Mesendoderm (in vitro differentiated cells): Measurements from ENCODE around the gene HCFC1R1.

ENCODE experiments used
- DNase-seq: peaks from one replicate; pipeline ENCODE4 v3.0.0; 2013
- H2AK5ac ChIP-seq: 2 replicates; pipeline ENCODE4 v1.6.1; 2013; ENCODE audit warnings: low read length, inconsistent platforms
- H2BK120ac ChIP-seq: 2 replicates; pipeline ENCODE4 v1.6.1; 2013; ENCODE audit warnings: low read depth, mild to moderate bottlenecking, low read length, moderate library complexity, mixed read lengths
- H2BK15ac ChIP-seq: replicated peaks from 2 replicates; pipeline ENCODE4 v1.6.1; 2013; ENCODE audit warnings: low read depth, mild to moderate bottlenecking, moderate library complexity
- H2BK5ac ChIP-seq: 2 replicates; pipeline ENCODE4 v1.6.1; 2013; ENCODE audit warnings: low read length, inconsistent platforms
- H3K18ac ChIP-seq: 2 replicates; pipeline ENCODE4 v1.6.1; 2013; ENCODE audit warnings: mild to moderate bottlenecking, low read length, mixed read lengths
- H3K23ac ChIP-seq: one replicate; pipeline ENCODE4 v1.6.1; 2013; ENCODE audit warnings: low read length
- H3K27ac ChIP-seq: 2 replicates; pipeline ENCODE4 v1.5.1; 2013; ENCODE audit warnings: low read depth, mild to moderate bottlenecking, inconsistent platforms, low read length, moderate library complexity
- H3K27me3 ChIP-seq: 2 replicates; pipeline ENCODE4 v1.6.1; 2013; ENCODE audit warnings: low read length, control low read depth, mild to moderate bottlenecking, inconsistent platforms; ENCODE audit not compliant: insufficient read depth, poor library complexity
- H3K36me3 ChIP-seq: 2 replicates; pipeline ENCODE4 v1.6.1; 2013; ENCODE audit warnings: low read length, inconsistent platforms; ENCODE audit not compliant: control insufficient read depth, insufficient read depth
- H3K4ac ChIP-seq: one replicate; pipeline ENCODE4 v1.6.1; 2013; ENCODE audit warnings: low read depth, mild to moderate bottlenecking, low read length, moderate library complexity
- H3K4me1 ChIP-seq: 2 replicates; pipeline ENCODE4 v1.6.1; 2013; ENCODE audit warnings: low read depth, low read length, inconsistent platforms; ENCODE audit not compliant: control insufficient read depth
- H3K4me2 ChIP-seq: 2 replicates; pipeline ENCODE4 v1.6.1; 2013; ENCODE audit warnings: low read length
- H3K4me3 ChIP-seq: 2 replicates; pipeline ENCODE4 v1.5.1; 2013; ENCODE audit warnings: mild to moderate bottlenecking, low read length
- H3K56ac ChIP-seq: one replicate; pipeline ENCODE4 v1.6.1; 2013; ENCODE audit warnings: low read length
- H3K79me1 ChIP-seq: 2 replicates; pipeline ENCODE4 v1.6.1; 2013; ENCODE audit warnings: low read length, inconsistent platforms
- H3K79me2 ChIP-seq: 2 replicates; pipeline ENCODE4 v1.6.1; 2013; ENCODE audit warnings: mild to moderate bottlenecking, low read length; ENCODE audit not compliant: control insufficient read depth, insufficient read depth
- H3K9ac ChIP-seq: 2 replicates; pipeline ENCODE4 v1.6.1; 2013; ENCODE audit warnings: low read length, inconsistent platforms
- H4K5ac ChIP-seq: one replicate; pipeline ENCODE4 v1.6.1; 2013; ENCODE audit warnings: low read length
- H4K8ac ChIP-seq: one replicate; pipeline ENCODE4 v1.6.1; 2013; ENCODE audit warnings: low read depth, mild to moderate bottlenecking, control low read depth, low read length, moderate library complexity
- WGBS: extraction: QIAGEN DNeasy Blood & Tissue Kit; methylation state at CpG from one replicate; pipeline ENCODE4 v1.1.7; 2013; ENCODE audit warnings: low lambda C conversion rate, missing lambda C conversion rate; ENCODE audit not compliant: insufficient coverage; ENCODE audit errors: extremely low coverage; 5-methylcytosine and 5-hydroxymethylcytosine counted together

The HCFC1R1 gene

DNA sequence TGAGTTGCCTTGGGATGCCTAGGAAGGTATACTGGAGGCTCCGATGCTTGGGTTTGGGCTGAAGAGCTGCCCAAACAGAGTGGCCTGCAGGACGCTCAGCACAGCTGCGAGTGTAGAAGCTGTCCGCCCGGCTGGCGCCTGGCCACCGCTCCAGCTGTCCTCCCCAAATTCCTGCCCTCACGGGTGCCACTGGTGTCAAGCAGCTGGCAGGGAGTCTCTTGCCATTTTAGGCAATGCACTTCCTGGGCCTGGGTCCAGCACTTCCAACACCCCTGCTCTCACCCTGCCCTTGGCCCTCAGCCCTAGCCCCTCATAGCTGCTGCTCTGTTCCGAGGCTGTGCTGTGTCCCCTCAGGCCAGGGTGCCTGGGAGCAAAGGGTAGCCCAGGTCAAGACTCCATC lies 38.3 kb downstream of the HCFC1R1 start:
- Histone ChIP-seq H3K4ac (no peak overlapping the region), H2AK5ac (no peak overlapping the region), H3K79me1 (no peaks in the 10 kb centered on the region), H3K9ac (no peak overlapping the region), H2BK15ac (no peak overlapping the region), H3K4me2 (no peak overlapping the region), H4K5ac (no peak overlapping the region), H3K27me3 (no peaks in the 10 kb centered on the region), H2BK5ac (no peak overlapping the region), H3K27ac (no peak overlapping the region), H2BK120ac (no peak overlapping the region), H3K36me3 (no peaks in the 10 kb centered on the region), H4K8ac (no peak overlapping the region), H3K79me2 (no peaks in the 10 kb centered on the region), H3K56ac (peak overlapping the region; percentile 15), H3K4me3 (no peak overlapping the region), H3K18ac (no peak overlapping the region), H3K23ac (no peak overlapping the region), H3K4me1 (peaks cover 2% of the 10 kb centered on the region)
- WGBS: no CpG with 5 or more reads among the region's 9 CpGs
- DNase-seq: no peak

DNA sequence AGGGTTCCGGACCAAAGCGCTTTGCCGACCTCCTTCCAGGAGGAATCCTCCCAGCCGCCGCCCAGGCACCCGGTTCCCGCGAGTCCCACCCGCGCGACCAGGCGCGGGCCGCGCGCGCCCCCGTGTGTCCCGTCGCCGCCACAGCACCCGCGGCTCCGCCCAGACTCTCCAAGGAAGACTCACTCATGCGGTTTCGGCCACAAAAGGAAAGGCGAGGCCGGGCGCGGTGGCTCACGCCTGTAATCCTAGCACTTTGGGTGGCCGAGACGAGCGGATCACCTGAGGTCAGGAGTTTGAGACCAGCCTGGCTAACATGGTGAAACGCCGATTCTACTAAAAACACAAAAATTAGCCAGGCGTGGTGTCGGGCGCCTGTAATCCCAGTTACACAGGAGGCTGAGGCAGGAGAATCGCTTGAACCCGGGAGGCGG lies 40.0 kb downstream of the HCFC1R1 start:
- WGBS: no CpG with 5 or more reads among the region's 42 CpGs
- Histone ChIP-seq H3K4me2 (no peak overlapping the region), H3K4me3 (no peak overlapping the region)

GRCh38 chr16:2982402-2982801 lies 41.3 kb downstream of the HCFC1R1 start:
- Histone ChIP-seq H3K9ac (no peak overlapping the region), H2AK5ac (no peak overlapping the region), H3K4me3 (no peak overlapping the region), H3K36me3 (peaks cover 2% of the 10 kb centered on the region), H3K79me2 (peaks cover 11% of the 10 kb centered on the region), H3K79me1 (peaks cover 10% of the 10 kb centered on the region), H4K8ac (no peak overlapping the region), H3K56ac (peak overlapping the region; percentile 44), H3K18ac (no peak overlapping the region), H3K4ac (no peak overlapping the region), H3K4me1 (peaks cover 2% of the 10 kb centered on the region), H3K27me3 (no peaks in the 10 kb centered on the region), H4K5ac (no peak overlapping the region), H3K4me2 (no peak overlapping the region), H2BK15ac (no peak overlapping the region), H2BK120ac (no peak overlapping the region), H3K23ac (no peak overlapping the region), H2BK5ac (no peak overlapping the region), H3K27ac (no peak overlapping the region)
- no CpG with 5 or more reads among the region's 5 CpGs for WGBS
- DNase-seq: no peak

More for the DNA sequence above, 40.0 kb downstream of the HCFC1R1 start:
- no peak overlapping the region for H2BK5ac ChIP-seq
- H2BK15ac ChIP-seq: no peak overlapping the region
- no peak overlapping the region for H2AK5ac ChIP-seq
- H3K27me3 ChIP-seq: no peaks in the 10 kb centered on the region
- no peak overlapping the region for H3K4ac ChIP-seq
- no peak overlapping the region for H3K27ac ChIP-seq
- H3K79me1 ChIP-seq: peaks cover 6% of the 10 kb centered on the region
- H4K5ac ChIP-seq: no peak overlapping the region
- H3K9ac ChIP-seq: peak overlapping the region; percentile 42
- H2BK120ac ChIP-seq: no peak overlapping the region
- H3K4me1 ChIP-seq: peaks cover 2% of the 10 kb centered on the region
- no peak overlapping the region for H3K23ac ChIP-seq
- peak; percentile 89 for DNase-seq
- H3K79me2 ChIP-seq: peaks cover 7% of the 10 kb centered on the region
- H3K56ac ChIP-seq: peak overlapping the region; percentile 60
- no peak overlapping the region for H4K8ac ChIP-seq
- no peak overlapping the region for H3K18ac ChIP-seq
- no peaks in the 10 kb centered on the region for H3K36me3 ChIP-seq

GRCh38 chr16:2981899-2982250 lies 41.9 kb downstream of the HCFC1R1 start:
- Histone ChIP-seq H3K79me1 (peaks cover 11% of the 10 kb centered on the region), H3K56ac (peak overlapping the region; percentile 99), H3K4ac (no peak overlapping the region), H3K18ac (peak overlapping the region; percentile 15), H2BK15ac (no peak overlapping the region), H3K23ac (no peak overlapping the region), H3K4me2 (peak overlapping the region; percentile 3), H2BK120ac (no peak overlapping the region), H3K9ac (peak overlapping the region; percentile 97), H3K27ac (peak overlapping the region; percentile 82), H4K5ac (no peak overlapping the region), H3K36me3 (peaks cover 3% of the 10 kb centered on the region), H2AK5ac (no peak overlapping the region), H3K4me1 (peaks cover 2% of the 10 kb centered on the region), H2BK5ac (peak overlapping the region; percentile 40), H4K8ac (no peak overlapping the region), H3K4me3 (no peak overlapping the region), H3K27me3 (no peaks in the 10 kb centered on the region), H3K79me2 (peaks cover 11% of the 10 kb centered on the region)
- WGBS: no CpG with 5 or more reads among the region's 4 CpGs
- DNase-seq: peak; percentile 69

DNA sequence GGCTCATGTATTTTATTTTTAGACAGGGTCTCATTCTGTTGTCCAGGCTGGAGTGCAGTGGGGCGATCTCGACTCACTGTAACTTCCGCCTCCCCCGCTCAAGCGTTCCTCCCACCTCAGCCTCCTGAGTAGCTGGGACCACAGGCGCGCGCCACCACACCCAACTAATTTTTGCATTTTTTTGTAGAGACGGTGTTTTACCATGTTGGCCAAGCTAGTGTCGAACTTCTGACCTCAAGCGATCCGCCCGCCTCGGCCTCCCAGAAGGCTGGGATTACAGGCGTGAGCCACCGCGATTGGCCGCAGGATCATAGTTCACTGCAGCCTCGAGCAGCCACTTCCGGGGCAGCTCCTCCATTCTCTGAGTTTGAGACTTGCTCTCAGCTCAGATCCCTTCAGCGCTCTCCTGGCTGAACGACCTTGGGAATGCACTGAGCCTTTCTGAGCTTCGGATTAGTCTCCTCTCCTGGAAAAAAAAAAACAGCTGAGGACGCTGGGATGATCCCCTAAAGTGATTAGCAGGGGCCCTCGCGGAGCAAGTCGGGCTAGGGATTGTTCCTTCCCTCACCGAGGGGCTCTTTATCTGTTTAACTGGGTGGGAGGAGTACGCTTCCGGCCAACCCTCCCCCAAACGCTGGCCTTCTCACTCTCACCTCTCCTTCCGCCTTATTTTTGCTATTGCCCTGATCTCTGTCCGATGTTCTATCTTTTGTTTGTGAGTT lies 42.4 kb downstream of the HCFC1R1 start:
- no peak overlapping the region for H2AK5ac ChIP-seq
- peak overlapping the region; percentile 96 for H3K4ac ChIP-seq
- H3K9ac ChIP-seq: peak overlapping the region; percentile 97
- H3K27ac ChIP-seq: peak overlapping the region; percentile 82
- H2BK15ac ChIP-seq: no peak overlapping the region
- peak overlapping the region; percentile 99 for H3K56ac ChIP-seq
- no peak overlapping the region for H2BK120ac ChIP-seq
- H3K79me1 ChIP-seq: peaks cover 11% of the 10 kb centered on the region
- H3K36me3 ChIP-seq: peaks cover 4% of the 10 kb centered on the region
- H2BK5ac ChIP-seq: peak overlapping the region; percentile 40
- no CpG with 5 or more reads among the region's 33 CpGs for WGBS
- peak overlapping the region; percentile 3 for H3K4me2 ChIP-seq
- H3K4me3 ChIP-seq: no peak overlapping the region
- DNase-seq: peak; percentile 88
- no peaks in the 10 kb centered on the region for H3K27me3 ChIP-seq
- no peak overlapping the region for H4K5ac ChIP-seq
- H3K18ac ChIP-seq: peak overlapping the region; percentile 96
- H3K23ac ChIP-seq: peak overlapping the region; percentile 97
- H3K4me1 ChIP-seq: peaks cover 2% of the 10 kb centered on the region
- peaks cover 11% of the 10 kb centered on the region for H3K79me2 ChIP-seq
- no peak overlapping the region for H4K8ac ChIP-seq
